Transverse colon (tissue), 4 donors: ENCODE data around the gene MID1. TPM values are rescaled to one million over a fixed set of nuclear protein-coding genes. Genes with fewer than 3 reads are reported as not detected.

Experiments used
- DNase-seq: peaks from one replicate; pipeline ENCODE4 v3.0.0-alpha.2; 2019
- H3K27ac ChIP-seq, 4 donors: fragments of 200-600 bp; sonication (generic); 2 replicates each; pipeline ENCODE4 v1.5.1; 2016 to 2018; ENCODE audit warnings: inconsistent platforms in 4 of 4
- H3K27me3 ChIP-seq: fragments of 200-600 bp; sonication (generic); 2 replicates; pipeline ENCODE4 v1.5.1; 2017; ENCODE audit warnings: inconsistent platforms
- H3K36me3 ChIP-seq, 4 donors: fragments of 200-600 bp; sonication (generic); 2 replicates each; pipeline ENCODE4 v1.5.1; 2017 to 2019; ENCODE audit warnings: inconsistent platforms in 4 of 4
- H3K4me1 ChIP-seq, 4 donors: fragments of 200-600 bp; sonication (generic); 2 replicates each; pipeline ENCODE4 v1.5.1; 2017 to 2020; ENCODE audit warnings: inconsistent platforms in 4 of 4
- H3K4me3 ChIP-seq, 4 donors: fragments of 200-600 bp; sonication (generic); 1 replicate in 1 of 4; 2 replicates in 3 of 4; pipeline versions ENCODE4 v1.5.1 to v1.6.1; 2017 to 2019; ENCODE audit warnings: inconsistent platforms in 4 of 4
- H3K9me3 ChIP-seq, 2 donors: fragments of 200-600 bp; sonication (generic); 2 replicates each; pipeline ENCODE4 v1.5.1; 2017 to 2019; ENCODE audit warnings: inconsistent platforms in 2 of 2
- CTCF ChIP-seq, 5 experiments: fragments of 200-600 bp in 3 of 5; fragments of 450-650 bp in 2 of 5; sonication (generic) in 3 of 5; IDR thresholded peaks; 1 replicate in 2 of 5; 2 replicates in 3 of 5; pipeline ENCODE4 v1.5.1; 2016 to 2017; ENCODE audit warnings: antibody characterized with exemption in 5 of 5, inconsistent platforms in 3 of 5, mild to moderate bottlenecking in 2 of 5, moderate library complexity in 1 of 5
- EP300 ChIP-seq: sonication (generic); formaldehyde crosslinking; IDR thresholded peaks from one replicate; pipeline ENCODE4 v1.6.1; 2017; ENCODE audit warnings: antibody characterized with exemption, low read depth
- POLR2A ChIP-seq: fragments of 450-650 bp; IDR thresholded peaks from one replicate; pipeline ENCODE4 v1.6.1; 2016; ENCODE audit warnings: antibody characterized with exemption, mild to moderate bottlenecking, moderate library complexity
- POLR2AphosphoS5 ChIP-seq, 3 donors: sonication (generic); formaldehyde crosslinking; IDR thresholded peaks; one replicate each; pipeline ENCODE4 v1.6.1; 2016; ENCODE audit warnings: antibody characterized with exemption in 3 of 3
- WGBS, 2 donors: methylation state at CpG; one replicate each; pipeline ENCODE4 v1.1.5; 2018; ENCODE audit warnings: low coverage in 1 of 2; 5-methylcytosine and 5-hydroxymethylcytosine counted together
- in situ Hi-C, 4 donors: fragments of 200-750 bp; cut with MboI; loops; one replicate each; pipeline versions ENCODE4 v1.15.0 to v1.15.1; 2017; ENCODE audit warnings: low sequenced_read_pairs in 3 of 4, low pct_ligation_motif_present in 1 of 4, low pct_unique_long_range_greater_than_20kb in 1 of 4
- intact Hi-C: fragments of 100-400 bp; cut with DNase I; formaldehyde crosslinking; loops from one replicate; pipeline ENCODE4 v1.15.1; 2023; ENCODE audit warnings: low total_unique reads
- total RNA-seq, 4 donors: library from RNA; depleted of rRNA; stranded (reverse); fragments of >200 nt; gene quantifications; one replicate each; pipeline ENCODE4 v1.1.0, GENCODE V29; 2016

MID1 gene
- total RNA-seq, 4 donors from 2014 or later, result 27.0 to 85.2 (median 37.7) TPM

- H3K36me3 ChIP-seq, result no peaks in the 10 kb centered on the region
- intact Hi-C loops, result no loop called here
- TF ChIP-seq CTCF (IDR thresholded peaks at IDR 0.05) (no peak), POLR2A (no peak)
- H3K27me3 ChIP-seq, result no peaks in the 10 kb centered on the region
- H3K27ac ChIP-seq, result no peak overlapping the region
- no peaks in the 10 kb centered on the region for H3K4me1 ChIP-seq
- no peaks in the 10 kb centered on the region for H3K9me3 ChIP-seq
- no peak for DNase-seq
- in situ Hi-C loops, result no loop called here
- no peak overlapping the region for H3K4me3 ChIP-seq
Measured at GRCh38 chrX:10538831-10539230, 81.6 kb downstream of the MID1 start.

- Histone ChIP-seq H3K27me3 (no peaks in the 10 kb centered on the region), H3K9me3 (no peaks in the 10 kb centered on the region), H3K36me3 (no peaks in the 10 kb centered on the region), H3K4me1 (no peaks in the 10 kb centered on the region), H3K27ac (no peak overlapping the region), H3K4me3 (no peak overlapping the region)
- intact Hi-C loops (no loop called here), in situ Hi-C loops (no loop called here)
- no peak for DNase-seq
- no peak for TF ChIP-seq POLR2AphosphoS5 (IDR thresholded peaks at IDR 0.05)
- no peak for TF ChIP-seq CTCF (IDR thresholded peaks at IDR 0.05)
- TF ChIP-seq EP300, result no peak
- TF ChIP-seq POLR2A, result no peak
- WGBS, 2 donors, result 38 to 50% methylated on average over 1 to 2 of the region's 2 CpGs
Measured at GRCh38 chrX:10537308-10537707, 83.1 kb downstream of the MID1 start.

GRCh38 chrX:10536744-10537143 is 83.6 kb downstream of the MID1 start:
- TF ChIP-seq POLR2AphosphoS5 (IDR thresholded peaks at IDR 0.05) (no peak), CTCF (IDR thresholded peaks at IDR 0.05) (no peak), POLR2A (no peak), EP300 (no peak)
- no peaks in the 10 kb centered on the region for H3K27me3 ChIP-seq
- intact Hi-C loops (no loop called here), in situ Hi-C loops (no loop called here)
- H3K27ac ChIP-seq, result no peak overlapping the region
- no peak for DNase-seq
- H3K4me3 ChIP-seq, result no peak overlapping the region
- H3K9me3 ChIP-seq, result no peaks in the 10 kb centered on the region
- H3K36me3 ChIP-seq, result no peaks in the 10 kb centered on the region
- WGBS, 2 donors, result 65 to 90% methylated on average over 2 to 5 of the region's 5 CpGs
- H3K4me1 ChIP-seq, result no peaks in the 10 kb centered on the region

- in situ Hi-C loops, result no loop called here
- no peak for DNase-seq
Measured at GRCh38 chrX:10534611-10535010, 85.8 kb downstream of the MID1 start.

GRCh38 chrX:10533696-10534365 is 86.6 kb downstream of the MID1 start:
- TF ChIP-seq EP300 (no peak), CTCF (IDR thresholded peaks at IDR 0.05) (no peak), POLR2A (no peak), POLR2AphosphoS5 (IDR thresholded peaks at IDR 0.05) (no peak)
- in situ Hi-C loops, result no loop called here
- no peak for DNase-seq
- WGBS, 2 donors, result 50 to 78% methylated on average over 1 of the region's 1 CpG
- Histone ChIP-seq H3K4me1 (no peaks in the 10 kb centered on the region), H3K36me3 (no peaks in the 10 kb centered on the region), H3K27me3 (no peaks in the 10 kb centered on the region), H3K9me3 (no peaks in the 10 kb centered on the region), H3K4me3 (no peak overlapping the region), H3K27ac (no peak overlapping the region)
- intact Hi-C loops, result no loop called here

More at GRCh38 chrX:10534611-10535010, 85.8 kb downstream of the MID1 start:
- intact Hi-C loops, result no loop called here
- TF ChIP-seq EP300, result no peak
- Histone ChIP-seq H3K27me3 (no peaks in the 10 kb centered on the region), H3K4me3 (no peak overlapping the region), H3K27ac (no peak overlapping the region), H3K36me3 (no peaks in the 10 kb centered on the region), H3K9me3 (no peaks in the 10 kb centered on the region), H3K4me1 (no peaks in the 10 kb centered on the region)
- WGBS, 2 donors, result 82 to 88% methylated on average over 2 of the region's 2 CpGs
